Measurements from ENCODE around the gene FNDC1.
"Not testable (repeated sequence)": the region's sequence is repeated elsewhere in the genome, so short reads cannot be mapped to it uniquely, and the experiment has no call there.

FNDC1 gene

DNA sequence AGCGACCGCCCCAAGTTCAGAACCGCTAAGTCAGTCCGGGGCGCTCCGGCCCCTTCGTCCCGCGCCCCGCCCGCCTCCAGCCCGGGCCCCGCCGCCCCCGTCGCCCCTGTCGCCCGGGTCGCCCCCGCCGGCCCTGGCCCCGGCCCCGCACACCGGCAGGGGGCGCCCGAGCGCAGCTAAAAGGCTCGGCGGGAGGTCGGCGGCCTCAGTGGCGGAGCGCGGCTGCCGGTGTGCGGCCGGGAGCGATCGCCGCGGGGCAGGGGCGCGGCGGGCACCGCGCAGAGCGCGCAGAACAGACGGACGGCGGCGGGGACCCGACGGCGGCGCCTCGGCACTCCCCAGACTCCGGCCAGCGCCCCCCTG lies at the start of gene FNDC1:
FNDC1 (plus strand) TSS at position 208 of the 363 bp plus-strand sequence. CDS start 197 bp downstream, outside the sequence.
- no peak for DNase-seq

DNA sequence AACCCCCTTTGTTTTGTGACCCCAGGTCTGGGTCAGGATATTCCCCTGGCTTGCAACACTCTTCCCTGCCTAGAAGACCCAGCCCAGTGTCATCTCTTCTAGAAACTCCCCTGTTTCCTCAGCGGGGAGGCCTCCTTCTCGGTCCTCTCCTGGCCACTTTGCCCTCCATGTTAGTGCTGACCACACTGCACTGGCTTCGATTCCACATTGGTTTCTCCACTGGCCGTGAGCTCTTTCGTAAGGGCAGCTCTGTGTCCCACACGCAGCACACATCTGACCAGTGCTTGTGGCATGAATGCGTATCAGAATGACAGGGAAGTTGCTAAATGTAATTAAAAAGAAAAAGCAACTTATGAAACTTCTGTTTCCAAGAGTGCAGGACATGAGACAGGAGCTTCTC lies 49.4 kb upstream of the FNDC1 start:
- no peak for DNase-seq

DNA sequence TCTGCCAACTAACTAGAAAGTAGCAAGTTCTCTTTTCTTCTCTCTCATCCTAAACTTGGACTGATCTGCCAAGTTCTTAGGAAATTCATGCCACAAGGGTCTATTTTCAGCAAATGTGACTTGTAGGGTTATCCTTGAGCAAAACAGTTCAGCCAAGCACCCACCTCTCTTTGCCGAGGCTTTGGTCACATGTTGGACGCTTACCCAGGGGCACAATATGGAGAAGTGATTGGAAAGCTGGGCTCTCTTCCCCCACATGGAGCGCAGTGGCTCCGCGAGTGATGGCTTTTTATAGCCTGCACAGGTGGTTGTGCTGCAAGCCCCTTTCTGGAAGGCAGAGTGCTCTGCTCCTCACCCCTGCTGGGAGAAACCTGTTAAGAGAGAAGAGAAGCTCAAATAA lies 47.7 kb upstream of the FNDC1 start:
- no peak for DNase-seq

DNA sequence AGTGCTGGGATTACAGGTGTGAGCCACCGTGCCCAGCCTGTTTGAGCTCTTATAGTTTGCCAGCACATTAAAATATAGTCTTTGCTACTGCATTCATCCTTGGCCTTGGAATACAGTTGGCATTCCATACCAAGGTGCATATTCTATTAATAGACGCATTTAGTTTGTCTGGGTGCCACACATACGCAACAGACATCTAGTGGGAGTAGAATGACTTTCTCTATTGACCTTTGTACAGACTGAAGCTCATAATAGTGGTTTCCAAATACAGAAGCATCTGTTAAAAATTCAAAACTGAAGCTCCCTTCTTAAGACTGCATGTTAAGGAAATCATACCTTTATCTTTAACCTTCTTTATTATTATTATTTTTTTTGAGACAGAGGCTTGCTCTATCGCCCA lies 46.7 kb upstream of the FNDC1 start:
- no peak for DNase-seq

DNA sequence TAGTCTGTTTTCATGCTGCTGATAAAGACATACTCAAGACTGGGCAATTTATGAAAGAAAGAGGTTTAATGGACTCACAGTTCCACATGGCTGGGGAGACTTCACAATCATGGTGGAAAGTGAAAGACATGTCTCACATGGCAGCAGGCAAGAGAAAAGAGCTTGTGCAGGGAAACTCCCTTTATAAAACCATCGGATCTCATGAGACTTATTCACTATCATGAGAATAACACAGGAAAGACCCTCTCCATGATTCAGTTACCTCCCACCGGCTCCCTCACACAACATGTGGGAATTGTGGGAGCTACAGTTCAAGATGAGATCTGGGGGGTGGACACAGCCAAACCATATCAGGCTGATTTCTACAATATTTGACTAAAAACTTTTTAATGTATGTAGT lies 45.4 kb upstream of the FNDC1 start:
- not testable (repeated sequence) for DNase-seq

DNA sequence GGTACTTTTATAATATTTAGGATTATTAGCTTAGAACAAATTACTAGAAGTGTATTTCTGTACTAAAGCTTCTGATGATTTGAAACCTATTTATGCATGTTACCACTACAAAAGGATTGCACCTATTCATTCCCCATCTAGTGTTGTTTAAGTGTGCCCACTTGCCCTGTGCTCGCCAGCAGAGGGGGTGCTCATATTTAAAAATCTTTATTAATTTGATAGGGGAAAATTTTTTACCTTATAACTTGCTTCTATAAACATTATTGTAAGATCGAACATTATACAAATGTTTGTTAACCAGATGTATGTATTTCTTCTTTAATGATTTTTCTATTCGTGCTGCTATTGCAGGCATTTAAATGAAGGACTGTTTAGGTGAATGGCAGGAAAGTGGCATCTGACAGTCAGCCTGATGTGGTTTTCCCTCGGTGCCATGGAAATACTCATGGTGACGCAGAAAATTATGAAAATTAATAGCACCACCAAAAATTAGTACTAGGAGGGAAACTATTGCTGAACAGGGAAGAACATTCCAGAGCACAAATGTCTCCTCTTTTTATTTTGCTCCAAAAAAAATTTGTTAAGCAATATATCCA lies 44.1 kb upstream of the FNDC1 start:
- no peak for DNase-seq

DNA sequence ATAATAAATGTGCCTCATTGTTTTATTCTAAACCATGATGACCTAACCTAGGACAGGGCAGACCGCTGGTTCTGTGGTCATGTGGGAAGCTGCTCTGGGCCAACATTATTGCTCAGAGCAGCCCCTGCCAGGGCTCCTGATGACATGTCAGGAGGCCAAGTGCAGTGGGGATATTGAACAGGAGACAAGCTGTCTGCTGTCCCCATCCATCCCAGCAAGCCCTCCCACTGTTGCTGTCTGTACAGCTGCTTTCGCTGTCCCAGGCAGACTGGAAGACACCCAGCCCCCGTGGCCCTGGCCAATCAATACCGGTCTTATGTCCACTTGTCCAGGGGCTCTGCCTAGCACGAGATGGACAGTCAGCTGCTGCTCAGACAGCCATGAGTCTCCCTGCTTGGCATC lies 43.2 kb upstream of the FNDC1 start:
- no peak for DNase-seq

DNA sequence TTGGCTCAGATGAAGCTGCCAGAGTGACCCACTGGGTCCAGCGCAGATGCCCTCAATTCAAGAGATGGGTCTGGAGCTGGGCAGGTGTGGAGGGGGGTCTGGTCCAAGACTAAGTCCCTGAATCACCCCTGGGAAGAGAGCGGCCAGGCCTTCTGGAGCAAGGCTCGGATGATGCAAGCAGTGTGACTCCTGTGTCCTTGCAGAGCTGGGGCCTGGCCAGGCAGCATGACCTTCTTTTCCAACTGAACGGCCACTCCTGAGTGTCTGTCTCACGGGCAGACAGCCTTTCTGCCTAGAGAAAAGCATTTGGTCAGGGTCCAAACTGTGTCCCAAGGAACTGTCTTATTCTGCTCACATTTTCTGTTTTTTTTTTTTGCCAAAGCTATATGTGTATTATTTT lies 42.6 kb upstream of the FNDC1 start:
- no peak for DNase-seq

DNA sequence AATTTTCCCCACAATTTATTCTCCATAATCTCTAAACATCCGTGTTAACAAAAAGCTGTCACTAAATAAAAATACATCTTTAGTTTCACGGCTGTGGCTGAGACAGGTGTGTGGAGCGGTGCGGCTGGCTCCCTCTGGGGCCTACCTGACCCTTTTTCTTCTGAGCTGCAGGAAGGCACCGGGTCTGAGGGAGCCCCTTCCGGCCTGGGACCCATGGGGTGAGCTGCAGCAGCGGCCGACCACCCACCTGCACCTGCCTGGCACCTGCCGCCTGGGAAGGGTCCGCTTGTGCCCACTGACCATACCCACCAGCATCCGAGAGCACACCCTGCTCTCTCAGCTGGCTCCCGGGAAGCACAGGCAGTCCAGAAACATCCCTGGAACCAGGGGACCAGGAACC lies 41.5 kb upstream of the FNDC1 start:
- no peak for DNase-seq

DNA sequence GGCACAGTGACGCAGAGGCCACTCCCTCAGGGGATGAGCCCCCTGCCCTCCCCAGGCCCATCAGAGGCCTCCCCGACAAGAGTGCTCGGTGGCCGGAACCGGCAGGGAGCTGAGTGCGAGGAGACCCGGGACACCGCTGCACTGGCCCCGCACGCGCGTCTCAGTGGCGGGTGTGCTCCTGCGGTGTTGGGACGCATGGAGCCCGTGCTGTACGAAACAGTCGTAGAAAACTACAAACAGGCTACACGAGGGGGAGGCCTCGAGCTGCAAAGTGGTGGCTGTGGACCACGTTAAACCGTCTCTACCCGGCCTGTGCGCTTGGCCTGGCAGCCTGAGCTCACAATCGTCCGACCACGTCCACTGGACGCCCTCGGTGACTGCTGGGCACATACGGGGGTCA lies 40.2 kb upstream of the FNDC1 start:
- no peak for DNase-seq

DNA sequence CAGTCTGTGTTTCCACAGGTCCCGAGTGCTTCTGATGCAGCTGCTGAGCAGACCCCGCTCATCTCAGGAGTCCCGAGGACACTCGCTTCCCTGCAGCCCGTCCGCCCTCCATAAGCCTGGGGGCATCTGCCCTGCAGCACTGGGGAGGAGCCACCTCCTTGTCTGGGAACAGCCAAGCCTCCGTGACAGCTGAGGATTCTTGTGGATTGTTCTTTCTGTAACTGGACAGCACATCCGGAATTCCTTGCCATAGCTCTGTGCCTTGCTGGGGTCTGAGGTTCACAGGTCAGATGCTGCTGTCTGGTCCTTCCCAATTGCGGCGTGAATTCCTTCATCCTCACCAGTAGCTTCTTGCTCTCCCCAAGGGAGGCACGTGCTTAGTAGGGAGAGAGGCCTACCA lies 38.4 kb upstream of the FNDC1 start:
- DNase-seq: no peak

DNA sequence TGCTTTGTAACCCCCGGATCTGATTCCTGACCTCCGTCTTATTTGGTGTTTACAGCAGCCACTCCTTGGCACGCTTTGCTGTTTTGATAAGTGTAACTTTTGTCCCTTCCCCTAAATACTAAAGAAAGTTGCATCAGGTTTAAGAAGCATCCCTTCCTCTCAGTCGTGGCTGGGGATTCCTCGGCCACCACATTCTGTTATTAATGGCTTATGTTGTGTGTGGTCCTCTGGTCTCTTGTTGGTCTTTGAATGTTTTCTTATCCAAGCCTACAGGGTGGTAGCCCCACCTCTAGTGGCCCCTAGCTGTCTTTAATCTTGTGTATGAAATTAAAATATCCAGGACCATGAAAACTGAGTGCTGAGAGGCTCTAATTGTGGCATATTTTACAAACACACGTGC lies 37.5 kb upstream of the FNDC1 start:
- DNase-seq: no peak

DNA sequence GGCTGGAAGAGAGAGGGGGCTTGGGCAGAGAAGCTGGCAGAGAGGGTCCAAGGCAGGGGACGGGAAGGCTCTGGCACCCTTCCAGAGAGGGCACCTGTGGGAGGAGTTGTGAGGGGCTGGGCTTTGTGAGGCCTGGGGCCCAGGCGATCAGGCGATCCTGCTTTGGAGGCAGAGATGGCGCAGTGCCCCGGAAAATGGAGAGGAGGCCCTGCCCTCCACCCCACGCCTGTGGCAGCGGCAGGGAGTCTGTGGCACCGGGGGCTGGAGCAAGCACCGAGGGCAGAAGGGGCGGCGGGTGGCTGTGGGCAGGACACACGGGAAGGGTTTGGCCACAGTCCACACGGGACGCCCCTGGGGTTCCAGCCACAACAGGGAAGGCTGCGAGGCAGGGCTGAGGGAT lies 36.5 kb upstream of the FNDC1 start:
- DNase-seq: no peak

DNA sequence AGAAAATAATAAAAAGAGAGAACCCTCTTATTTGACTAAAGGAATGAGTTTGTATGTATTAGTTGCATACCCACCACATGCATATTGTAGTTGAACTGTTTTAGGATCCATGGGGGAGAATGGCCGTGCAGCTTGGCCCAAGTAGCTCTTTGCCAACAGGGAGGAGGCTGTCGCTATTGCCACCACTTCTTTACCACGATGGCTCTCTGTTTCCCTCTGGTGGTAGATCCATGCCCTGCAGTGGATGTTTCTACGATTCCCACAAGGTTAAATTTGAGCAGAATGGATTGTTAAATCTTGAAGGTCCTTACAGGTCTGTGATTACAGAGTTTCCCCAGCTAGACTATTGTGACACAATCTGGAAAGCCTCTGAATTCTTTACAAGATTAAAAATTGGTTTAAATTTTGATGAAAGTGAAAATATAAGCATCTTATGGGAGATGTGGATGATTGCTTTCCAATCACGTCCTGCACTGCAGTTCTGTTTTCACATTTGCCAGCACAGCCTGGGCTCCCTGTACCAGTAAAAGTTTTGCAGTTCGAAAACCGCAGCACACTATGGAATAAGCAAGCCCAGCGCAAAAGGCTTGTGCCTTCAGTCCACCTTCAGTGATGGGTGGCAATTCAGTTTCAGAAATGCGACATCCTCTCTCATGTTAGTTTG lies 34.4 kb upstream of the FNDC1 start:
- no peak for DNase-seq

DNA sequence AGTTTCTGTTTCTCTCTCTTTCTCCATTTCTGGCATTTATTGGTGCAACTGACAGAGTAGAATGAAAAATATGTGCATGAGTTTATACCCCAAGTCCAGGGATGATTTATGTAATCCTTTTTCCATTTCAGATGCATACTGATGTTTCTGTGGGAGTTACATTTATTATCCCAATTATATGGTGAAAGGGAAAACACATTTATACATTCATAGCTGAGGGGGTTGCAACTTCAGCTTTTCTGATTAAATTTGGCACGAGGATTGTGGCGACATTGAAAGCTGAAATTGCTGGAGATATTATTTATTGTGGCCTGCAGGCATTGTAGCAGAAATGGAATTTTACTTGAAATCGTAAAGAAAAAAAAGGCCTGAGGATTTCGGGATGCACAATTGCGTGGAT lies 31.5 kb upstream of the FNDC1 start:
- DNase-seq: no peak

DNA sequence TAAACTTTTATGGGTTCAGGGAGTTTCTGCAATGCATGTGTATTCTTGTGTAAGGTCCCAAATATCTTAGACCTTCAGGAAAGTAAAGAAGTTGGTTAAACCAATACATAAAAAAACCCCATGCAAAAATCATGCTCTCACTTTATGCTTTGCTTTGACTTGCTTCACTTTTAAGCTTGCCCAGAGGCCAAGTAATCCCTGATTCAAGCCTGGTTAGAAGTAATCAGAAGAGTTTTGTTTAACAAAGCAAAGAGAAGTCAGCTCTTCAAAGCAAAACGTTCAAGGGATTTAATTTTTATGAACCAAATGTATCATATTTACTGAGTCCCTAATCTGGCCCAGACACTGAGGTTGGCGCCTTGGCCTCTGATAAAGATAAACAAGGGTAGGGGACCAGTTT lies 26.7 kb upstream of the FNDC1 start:
- no peak for DNase-seq

DNA sequence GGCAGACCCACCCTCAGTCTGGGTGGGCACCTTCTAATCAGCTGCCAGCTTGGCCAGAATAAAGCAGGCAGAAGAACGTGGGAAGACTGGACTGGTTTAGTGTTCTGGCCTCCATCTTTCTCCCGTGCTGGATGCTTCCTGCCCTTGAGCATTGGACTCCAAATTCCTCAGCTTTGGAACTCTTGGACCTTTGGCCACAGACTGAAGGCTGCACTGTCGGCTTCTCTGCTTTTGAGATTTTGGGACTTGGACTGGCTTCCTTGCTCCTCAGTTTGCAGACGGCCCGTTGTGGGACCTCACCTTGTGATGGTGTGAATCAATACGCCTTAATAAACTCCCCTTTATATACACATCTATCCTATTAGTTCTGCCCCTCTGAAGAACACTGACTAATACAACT lies 20.6 kb upstream of the FNDC1 start:
- DNase-seq: no peak

DNA sequence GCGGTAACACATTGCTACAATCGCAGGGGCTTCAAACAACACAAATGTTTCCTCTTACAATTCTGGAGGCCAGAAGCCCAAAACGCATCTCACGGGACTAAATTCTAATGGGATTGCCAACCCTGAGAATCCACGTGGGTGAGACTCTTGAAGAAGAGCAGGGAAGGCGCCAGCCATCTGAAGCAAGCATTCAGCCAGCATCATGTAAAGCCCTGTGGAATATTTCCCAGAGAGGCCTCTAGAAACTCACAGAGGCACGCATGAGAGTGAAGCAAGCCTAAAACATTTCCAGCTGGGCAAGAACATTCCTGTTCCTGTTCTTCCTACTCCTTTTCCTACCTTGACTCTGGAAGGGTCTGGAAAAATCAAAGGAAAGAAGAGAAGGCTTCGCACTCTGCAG lies 19.6 kb upstream of the FNDC1 start:
- no peak for DNase-seq

DNA sequence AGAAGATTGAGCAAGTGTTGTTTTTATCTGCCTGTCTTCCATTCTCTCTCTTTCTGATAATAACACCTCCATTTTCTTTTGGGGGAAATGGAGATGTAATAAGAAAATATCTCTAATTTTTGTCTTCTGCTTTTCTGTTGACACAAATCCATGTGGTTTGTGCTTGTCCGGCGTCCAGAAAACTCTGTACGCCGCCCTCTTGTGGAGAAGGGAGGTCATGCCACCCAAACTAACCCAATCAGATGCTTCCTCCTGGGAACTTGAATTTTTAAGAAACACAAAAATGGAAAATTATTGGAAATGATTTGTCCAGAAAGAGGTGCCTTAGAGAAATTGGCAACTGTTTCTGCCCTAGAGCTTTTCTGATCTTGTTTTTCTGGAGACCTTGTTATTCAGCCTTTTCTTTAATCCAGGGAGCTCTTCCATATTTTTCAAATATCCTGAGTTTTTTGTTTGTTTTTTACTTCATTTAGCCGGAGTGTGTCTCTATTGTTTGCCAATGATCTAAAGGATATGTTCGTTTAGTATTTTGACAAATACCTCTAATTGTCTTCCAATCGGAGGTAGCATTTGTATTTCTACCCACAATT lies 17.8 kb upstream of the FNDC1 start:
- no peak for DNase-seq

DNA sequence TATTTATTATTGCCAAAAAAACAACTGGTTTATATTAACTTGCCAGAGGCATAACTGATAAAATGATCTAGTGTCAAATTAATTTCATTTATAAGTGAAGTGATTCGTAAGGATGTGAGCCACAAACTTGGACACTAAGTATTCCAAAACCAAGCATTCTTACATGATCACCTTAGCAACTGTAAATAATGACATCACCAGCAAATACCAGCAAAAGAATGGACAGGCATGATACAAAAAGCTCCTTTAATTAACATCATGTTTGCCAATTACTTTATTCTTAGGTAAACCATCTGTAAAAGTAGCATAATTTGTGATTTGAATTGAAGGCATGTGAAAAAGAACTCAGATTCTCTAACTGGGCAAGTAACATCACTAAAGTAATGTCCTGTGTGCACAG lies 17.2 kb upstream of the FNDC1 start:
- DNase-seq: no peak

DNA sequence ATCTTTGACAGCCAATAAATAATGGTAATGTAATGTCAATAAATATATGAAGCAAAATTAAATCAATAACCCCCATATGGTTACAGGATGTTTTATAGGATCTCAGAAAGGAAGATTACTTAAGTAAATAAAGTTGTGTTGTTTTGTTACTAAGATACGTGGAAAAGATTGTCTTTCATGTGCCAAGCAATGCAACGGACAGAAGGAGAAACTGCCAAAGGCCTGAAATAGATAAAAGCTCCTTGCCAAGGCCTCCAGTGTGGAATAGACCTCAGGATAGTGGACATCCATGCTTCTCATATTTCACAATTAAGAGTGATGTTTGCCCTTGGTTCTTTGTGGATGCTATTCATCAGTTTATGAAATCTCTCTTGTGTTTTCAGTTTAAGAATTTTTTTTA lies 16.4 kb upstream of the FNDC1 start:
- no peak for DNase-seq

DNA sequence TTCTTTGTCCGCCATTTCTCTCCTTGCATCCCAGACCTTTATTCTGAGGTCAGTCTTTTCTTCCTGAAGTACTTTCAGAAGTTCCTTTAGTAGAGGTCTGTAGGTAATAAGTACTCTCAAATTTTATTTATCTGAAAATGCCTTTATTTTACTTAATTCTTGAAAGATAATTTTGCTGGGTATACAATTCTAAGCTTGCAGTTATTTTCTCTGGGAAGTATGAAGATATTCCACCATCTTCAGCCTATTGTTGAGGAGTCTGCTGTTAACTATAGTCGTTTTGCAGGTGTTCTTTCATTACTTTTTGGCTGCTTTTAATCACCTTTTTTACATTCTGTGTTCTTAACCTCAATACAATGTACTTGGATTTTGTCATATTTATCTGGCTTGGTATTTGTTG lies 13.5 kb upstream of the FNDC1 start:
- no peak for DNase-seq

DNA sequence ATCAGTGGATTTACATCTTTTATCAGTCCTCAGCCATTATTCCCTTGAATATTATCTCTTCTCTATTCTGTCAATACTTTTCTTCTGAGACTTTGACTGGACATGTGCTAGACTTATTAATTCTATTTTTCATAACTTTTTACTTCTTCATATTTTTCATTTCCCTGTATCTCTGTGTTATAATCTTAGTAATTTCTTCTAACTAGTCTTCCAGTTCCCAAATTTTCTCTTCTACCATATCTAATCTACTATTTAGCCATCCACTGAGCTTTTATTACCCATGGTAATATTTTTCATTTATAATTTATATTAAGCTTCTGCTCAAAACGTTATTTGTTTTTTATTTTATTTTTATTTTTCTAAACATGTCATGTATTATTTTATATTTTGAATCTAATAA lies 13.1 kb upstream of the FNDC1 start:
- DNase-seq: no peak

DNA sequence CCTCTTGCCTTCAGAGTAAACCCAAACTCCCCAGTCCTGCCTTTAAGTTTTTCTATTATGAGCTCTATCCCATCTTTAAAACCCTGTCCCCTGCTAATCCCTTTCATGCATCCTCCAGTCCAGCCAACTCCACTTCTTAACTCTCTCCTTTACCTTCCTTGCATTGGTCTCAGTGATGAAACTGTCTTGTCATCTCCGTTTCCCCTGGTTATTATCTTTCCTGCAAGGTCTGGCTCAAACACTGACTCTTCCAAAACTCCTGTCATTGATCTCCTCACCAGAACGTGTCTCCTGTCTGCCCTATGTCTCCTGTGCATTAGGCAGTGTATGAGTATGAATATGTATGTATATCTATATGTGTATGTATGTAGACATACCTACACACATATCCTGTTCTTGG lies 11.8 kb upstream of the FNDC1 start:
- no peak for DNase-seq

DNA sequence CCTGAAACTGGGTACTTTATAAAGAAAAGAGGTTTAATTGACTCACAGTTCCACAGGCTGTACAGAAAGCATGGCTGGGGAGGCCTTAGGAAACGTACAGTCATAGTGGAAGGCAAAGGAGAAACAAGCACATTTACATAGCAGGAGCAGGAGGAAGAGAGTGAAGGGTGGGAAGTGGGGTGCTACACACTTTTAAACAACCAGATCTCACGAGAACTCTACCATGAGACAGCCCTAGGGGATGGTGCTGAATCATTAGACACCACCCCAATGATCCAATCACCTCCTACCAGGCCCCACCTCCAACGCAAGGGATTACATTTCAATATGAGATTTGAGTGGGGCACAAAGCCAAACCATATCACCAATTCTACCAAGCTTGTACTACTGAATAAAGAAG lies 7.4 kb upstream of the FNDC1 start:
- DNase-seq: no peak

All from NCI-H524 treated with DMSO at 0.1 percent for 48 hours (cell line).